HG03469 (cell line): ENCODE measurements around the gene CLTC.
"Not testable (repeated sequence)": the region's sequence is repeated elsewhere in the genome, so short reads cannot be mapped to it uniquely, and the experiment has no call there.

Experiments used
- ATAC-seq: cut with Tn5 transposase; IDR thresholded peaks from one replicate; pipeline ENCODE4 v1.9.1; 2021; ENCODE audit warnings: mild to moderate bottlenecking, moderate library complexity, moderate number of reproducible peaks; ENCODE audit not compliant: unreplicated experiment

The CLTC gene

GRCh38 chr17:59619298-59620063, at the start of gene CLTC:
CLTC (plus strand) TSS chr17:59619895; CDS start chr17:59620132, 237 bp downstream.
- peak; percentile 69 for ATAC-seq

- ATAC-seq = no peak
These were observed 47.3 kb upstream of the CLTC start for GRCh38 chr17:59572301-59572924.

GRCh38 chr17:59584168-59584567, 35.5 kb upstream of the CLTC start:
- not testable (repeated sequence) for ATAC-seq

- no peak for ATAC-seq
These were observed 19.5 kb upstream of the CLTC start for GRCh38 chr17:59600169-59600568.

- no peak for ATAC-seq
These were observed 18.6 kb upstream of the CLTC start for GRCh38 chr17:59601130-59601529.

GRCh38 chr17:59607061-59607460, 12.6 kb upstream of the CLTC start:
- no peak for ATAC-seq

GRCh38 chr17:59607817-59608403, 11.8 kb upstream of the CLTC start:
- no peak for ATAC-seq

- no peak for ATAC-seq
These were observed 8.2 kb upstream of the CLTC start for GRCh38 chr17:59611503-59611902.

- ATAC-seq = no peak
These were observed 3.3 kb upstream of the CLTC start for GRCh38 chr17:59616253-59616920.

GRCh38 chr17:59617156-59617732, 2.5 kb upstream of the CLTC start:
- ATAC-seq = no peak

- ATAC-seq = no peak
These were observed 729 bp upstream of the CLTC start for GRCh38 chr17:59619035-59619297.

- ATAC-seq = no peak
These were observed 317 bp downstream of the CLTC start for GRCh38 chr17:59620064-59620359.

- ATAC-seq = no peak
These were observed 994 bp downstream of the CLTC start for GRCh38 chr17:59620518-59621259.

GRCh38 chr17:59621771-59622170, 2.1 kb downstream of the CLTC start:
- ATAC-seq = no peak

GRCh38 chr17:59623151-59623550, 3.5 kb downstream of the CLTC start:
- no peak for ATAC-seq

GRCh38 chr17:59626756-59627155, 7.1 kb downstream of the CLTC start:
- no peak for ATAC-seq

- ATAC-seq = no peak
These were observed 7.6 kb downstream of the CLTC start for GRCh38 chr17:59627274-59627673.

- no peak for ATAC-seq
These were observed 8.1 kb downstream of the CLTC start for GRCh38 chr17:59627770-59628171.

GRCh38 chr17:59629174-59629573, 9.5 kb downstream of the CLTC start:
- ATAC-seq = no peak

- no peak for ATAC-seq
These were observed 11.6 kb downstream of the CLTC start for GRCh38 chr17:59631276-59631675.

GRCh38 chr17:59632398-59632797, 12.7 kb downstream of the CLTC start:
- ATAC-seq = no peak
